HepG2 (cell line): ENCODE results near the gene GIPC1. TPM values are rescaled to one million over a fixed set of nuclear protein-coding genes. Genes with fewer than 3 reads are reported as not detected.

Experiments
- DPF2 ChIP-seq: sonication (generic); formaldehyde crosslinking; IDR thresholded peaks from 2 replicates; pipeline ENCODE4 v1.4.0; 2020; ENCODE audit warnings: mild to moderate bottlenecking, low read depth, missing genetic modification reagents, borderline replicate concordance
- EHMT2 ChIP-seq: fragments of 200-600 bp; sonication (generic); IDR thresholded peaks from 2 replicates; pipeline ENCODE4 v1.7.0; 2017; ENCODE audit warnings: antibody characterized with exemption, low read depth, low read length, borderline replicate concordance
- FOSL1 ChIP-seq: sonication (generic); formaldehyde crosslinking; IDR thresholded peaks from 2 replicates; pipeline ENCODE4 v1.9.0; 2021; ENCODE audit warnings: missing genetic modification reagents, borderline replicate concordance
- HDAC6 ChIP-seq: fragments of 200-600 bp; sonication (generic); IDR thresholded peaks from 2 replicates; pipeline ENCODE4 v1.7.0; 2017; ENCODE audit warnings: mild to moderate bottlenecking, antibody characterized with exemption, low read length, low read depth
- MAZ ChIP-seq, 2 experiments: sonication (generic) in 1 of 2; formaldehyde crosslinking in 1 of 2; IDR thresholded peaks; 2 replicates each; pipeline versions ENCODE4 v1.5.0 to v1.6.1; 2012 to 2020; ENCODE audit warnings: low read depth in 2 of 2, mild to moderate bottlenecking in 2 of 2, borderline replicate concordance in 1 of 2, improper control_type of control experiment in 1 of 2, low read length in 1 of 2, missing genetic modification reagents in 1 of 2, moderate library complexity in 1 of 2
- NR2F1 ChIP-seq, 2 experiments: fragments of 450-650 bp in 1 of 2; formaldehyde crosslinking in 1 of 2; IDR thresholded peaks; 2 replicates each; pipeline versions ENCODE4 v1.5.0 to v1.6.1; 2016 to 2020; ENCODE audit warnings: mild to moderate bottlenecking in 1 of 2, missing compliant biosample characterization in 1 of 2, missing genetic modification reagents in 1 of 2, moderate library complexity in 1 of 2
- SIX1 ChIP-seq: sonication (generic); formaldehyde crosslinking; IDR thresholded peaks from 2 replicates; pipeline ENCODE4 v1.4.0; 2020; ENCODE audit warnings: missing genetic modification reagents, borderline replicate concordance
- U2AF1 ChIP-seq: fragments of 200-400 bp; formaldehyde crosslinking; optimal IDR thresholded peaks from 2 replicates; pipeline ENCODE3; 2017; ENCODE audit warnings: mild to moderate bottlenecking, low read depth, low read length
- ZC3H4 ChIP-seq: sonication (generic); formaldehyde crosslinking; IDR thresholded peaks from 2 replicates; pipeline ENCODE4 v1.4.0; 2020; ENCODE audit warnings: missing genetic modification reagents, borderline replicate concordance
- ZNF124 ChIP-seq: sonication (generic); formaldehyde crosslinking; IDR thresholded peaks from 2 replicates; pipeline ENCODE4 v1.4.0; 2020; ENCODE audit warnings: missing genetic modification reagents
- ZNF138 ChIP-seq: sonication (generic); formaldehyde crosslinking; IDR thresholded peaks from 2 replicates; pipeline ENCODE4 v1.5.0; 2020; ENCODE audit warnings: mild to moderate bottlenecking, low read depth, missing genetic modification reagents
- ZNF383 ChIP-seq: sonication (generic); formaldehyde crosslinking; IDR thresholded peaks from 2 replicates; pipeline ENCODE4 v1.4.0; 2020; ENCODE audit warnings: missing genetic modification reagents, mild to moderate bottlenecking, borderline replicate concordance
- ZSCAN21 ChIP-seq: sonication (generic); formaldehyde crosslinking; IDR thresholded peaks from 2 replicates; pipeline ENCODE4 v1.8.0; 2022; ENCODE audit warnings: mild to moderate bottlenecking, missing genetic modification reagents, moderate library complexity, borderline replicate concordance
- ZSCAN25 ChIP-seq: sonication (generic); formaldehyde crosslinking; IDR thresholded peaks from 2 replicates; pipeline ENCODE4 v1.8.0; 2022; ENCODE audit warnings: mild to moderate bottlenecking, missing genetic modification reagents
- polyA plus RNA-seq, 8 experiments: library from polyadenylated mRNA; depleted of rRNA in 3 of 8; stranded (reverse) in 7 of 8; unstranded in 1 of 8; fragments of >200 nt; fragmentation: Illumina TruSeq in 4 of 8; extraction: Trizol in 4 of 8; gene quantifications; 2 replicates each; pipeline versions ENCODE4 v1.2.1 to v1.2.3, GENCODE V29; 2011 to 2016; ENCODE audit warnings: low read depth in 4 of 8, missing spikeins in 1 of 8, mixed read lengths in 1 of 8; ENCODE audit not compliant: insufficient read depth in 1 of 8
- total RNA-seq, 5 experiments: library from RNA; depleted of rRNA; stranded (reverse); fragments of >200 nt; fragmentation: Illumina TruSeq; extraction: Trizol; gene quantifications; 2 replicates each; pipeline ENCODE4 v1.2.3, GENCODE V29; 2016; ENCODE audit warnings: low read depth in 1 of 5
- TF ChIP-seq, protein P1 (sequence below): sonication (generic); formaldehyde crosslinking; IDR thresholded peaks from 2 replicates; pipeline ENCODE4 v1.4.0; 2020; ENCODE audit warnings: missing genetic modification reagents
- TF ChIP-seq, protein P2 (sequence below): sonication (generic); formaldehyde crosslinking; IDR thresholded peaks from 2 replicates; pipeline ENCODE4 v1.4.0; 2020; ENCODE audit warnings: missing genetic modification reagents, borderline replicate concordance
- TF ChIP-seq, protein P3 (sequence below): sonication (generic); formaldehyde crosslinking; IDR thresholded peaks from 2 replicates; pipeline ENCODE4 v1.4.0; 2020; ENCODE audit warnings: missing genetic modification reagents
- TF ChIP-seq, protein P4 (sequence below): IDR thresholded peaks from 2 replicates; pipeline ENCODE4 v1.6.1; 2018; ENCODE audit warnings: missing genetic modification reagents

GIPC1 gene
- total and polyA plus RNA-seq, 2 of the 13 experiments (the other 11 are each of a cell fraction or from before 2014, with no cell fraction given), result 27.1 to 48.1 TPM

DNA sequence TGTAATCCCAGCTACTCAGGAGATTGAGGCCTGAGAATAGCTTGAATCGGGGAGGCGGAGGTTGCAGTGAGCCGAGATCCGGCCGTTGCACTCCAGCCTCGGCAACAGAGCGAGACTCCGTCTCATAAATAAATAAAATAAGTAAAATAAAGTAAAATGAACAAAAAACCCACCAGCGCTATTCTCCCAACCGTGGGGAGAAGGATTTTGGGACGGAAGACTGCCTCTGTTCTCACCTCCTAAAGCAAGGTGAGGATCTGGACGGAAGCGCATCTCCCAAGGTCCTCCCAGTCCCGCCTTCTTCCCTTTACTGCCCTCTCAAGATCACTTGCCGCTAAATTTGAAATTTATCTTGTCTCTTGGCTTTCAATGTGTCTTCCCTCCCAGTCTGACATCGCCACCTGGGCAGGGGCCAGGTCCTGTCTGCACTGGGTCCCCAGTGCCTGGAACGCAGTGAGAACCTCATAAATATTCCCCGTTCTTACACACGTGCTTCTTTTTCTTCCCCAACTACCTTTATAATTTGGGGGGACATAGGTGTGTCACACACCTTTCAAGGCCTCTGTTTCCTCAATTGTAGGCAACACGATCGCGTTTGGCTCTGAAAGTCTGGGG is 23.4 kb upstream of the GIPC1 start (continued):
- TF ChIP-seq, protein P1, sequence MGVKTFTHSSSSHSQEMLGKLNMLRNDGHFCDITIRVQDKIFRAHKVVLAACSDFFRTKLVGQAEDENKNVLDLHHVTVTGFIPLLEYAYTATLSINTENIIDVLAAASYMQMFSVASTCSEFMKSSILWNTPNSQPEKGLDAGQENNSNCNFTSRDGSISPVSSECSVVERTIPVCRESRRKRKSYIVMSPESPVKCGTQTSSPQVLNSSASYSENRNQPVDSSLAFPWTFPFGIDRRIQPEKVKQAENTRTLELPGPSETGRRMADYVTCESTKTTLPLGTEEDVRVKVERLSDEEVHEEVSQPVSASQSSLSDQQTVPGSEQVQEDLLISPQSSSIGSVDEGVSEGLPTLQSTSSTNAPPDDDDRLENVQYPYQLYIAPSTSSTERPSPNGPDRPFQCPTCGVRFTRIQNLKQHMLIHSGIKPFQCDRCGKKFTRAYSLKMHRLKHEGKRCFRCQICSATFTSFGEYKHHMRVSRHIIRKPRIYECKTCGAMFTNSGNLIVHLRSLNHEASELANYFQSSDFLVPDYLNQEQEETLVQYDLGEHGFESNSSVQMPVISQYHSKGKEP (CRISPR knock-in tag), result 0 out of 2 replicates have a peak, but pooled peaks have one; percentile 4
- TF ChIP-seq ZSCAN25 (CRISPR knock-in tag), result no peak
- no peak for TF ChIP-seq ZNF383
- no peak for TF ChIP-seq ZNF138
- TF ChIP-seq ZNF124 (CRISPR knock-in tag), result no peak
- peak; percentile 54; the same call in 1 of the 2 replicates for TF ChIP-seq ZC3H4
- no peak for TF ChIP-seq HDAC6
- TF ChIP-seq, protein P2, sequence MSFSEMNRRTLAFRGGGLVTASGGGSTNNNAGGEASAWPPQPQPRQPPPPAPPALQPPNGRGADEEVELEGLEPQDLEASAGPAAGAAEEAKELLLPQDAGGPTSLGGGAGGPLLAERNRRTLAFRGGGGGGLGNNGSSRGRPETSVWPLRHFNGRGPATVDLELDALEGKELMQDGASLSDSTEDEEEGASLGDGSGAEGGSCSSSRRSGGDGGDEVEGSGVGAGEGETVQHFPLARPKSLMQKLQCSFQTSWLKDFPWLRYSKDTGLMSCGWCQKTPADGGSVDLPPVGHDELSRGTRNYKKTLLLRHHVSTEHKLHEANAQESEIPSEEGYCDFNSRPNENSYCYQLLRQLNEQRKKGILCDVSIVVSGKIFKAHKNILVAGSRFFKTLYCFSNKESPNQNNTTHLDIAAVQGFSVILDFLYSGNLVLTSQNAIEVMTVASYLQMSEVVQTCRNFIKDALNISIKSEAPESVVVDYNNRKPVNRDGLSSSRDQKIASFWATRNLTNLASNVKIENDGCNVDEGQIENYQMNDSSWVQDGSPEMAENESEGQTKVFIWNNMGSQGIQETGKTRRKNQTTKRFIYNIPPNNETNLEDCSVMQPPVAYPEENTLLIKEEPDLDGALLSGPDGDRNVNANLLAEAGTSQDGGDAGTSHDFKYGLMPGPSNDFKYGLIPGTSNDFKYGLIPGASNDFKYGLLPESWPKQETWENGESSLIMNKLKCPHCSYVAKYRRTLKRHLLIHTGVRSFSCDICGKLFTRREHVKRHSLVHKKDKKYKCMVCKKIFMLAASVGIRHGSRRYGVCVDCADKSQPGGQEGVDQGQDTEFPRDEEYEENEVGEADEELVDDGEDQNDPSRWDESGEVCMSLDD (CRISPR knock-in tag), result no peak
- TF ChIP-seq NR2F1 (CRISPR knock-in tag; IDR thresholded peaks at IDR 0.05), result no peak
- no peak for TF ChIP-seq EHMT2
- TF ChIP-seq MAZ (IDR thresholded peaks at IDR 0.05; ENCODE audit: borderline replicate concordance, low read depth, low read length), result 0 out of 2 replicates have a peak, but pooled peaks have one; percentile 9
- no peak for TF ChIP-seq MAZ (CRISPR knock-in tag; IDR thresholded peaks at IDR 0.05; ENCODE audit: low read depth)
- TF ChIP-seq U2AF1, result peak; percentile 58
- no peak for TF ChIP-seq FOSL1
- TF ChIP-seq, protein P3, sequence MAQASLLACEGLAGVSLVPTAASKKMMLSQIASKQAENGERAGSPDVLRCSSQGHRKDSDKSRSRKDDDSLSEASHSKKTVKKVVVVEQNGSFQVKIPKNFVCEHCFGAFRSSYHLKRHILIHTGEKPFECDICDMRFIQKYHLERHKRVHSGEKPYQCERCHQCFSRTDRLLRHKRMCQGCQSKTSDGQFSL (CRISPR knock-in tag), result no peak
- TF ChIP-seq, protein P4, sequence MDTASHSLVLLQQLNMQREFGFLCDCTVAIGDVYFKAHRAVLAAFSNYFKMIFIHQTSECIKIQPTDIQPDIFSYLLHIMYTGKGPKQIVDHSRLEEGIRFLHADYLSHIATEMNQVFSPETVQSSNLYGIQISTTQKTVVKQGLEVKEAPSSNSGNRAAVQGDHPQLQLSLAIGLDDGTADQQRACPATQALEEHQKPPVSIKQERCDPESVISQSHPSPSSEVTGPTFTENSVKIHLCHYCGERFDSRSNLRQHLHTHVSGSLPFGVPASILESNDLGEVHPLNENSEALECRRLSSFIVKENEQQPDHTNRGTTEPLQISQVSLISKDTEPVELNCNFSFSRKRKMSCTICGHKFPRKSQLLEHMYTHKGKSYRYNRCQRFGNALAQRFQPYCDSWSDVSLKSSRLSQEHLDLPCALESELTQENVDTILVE (CRISPR knock-in tag), result no peak
- TF ChIP-seq DPF2 (CRISPR knock-in tag), result peak; percentile 4; the same call in 1 of the 2 replicates
- TF ChIP-seq SIX1 (CRISPR knock-in tag), result no peak
- no peak for TF ChIP-seq ZSCAN21
